ENCODE data around the gene ARHGAP24.

The ARHGAP24 gene

DNA sequence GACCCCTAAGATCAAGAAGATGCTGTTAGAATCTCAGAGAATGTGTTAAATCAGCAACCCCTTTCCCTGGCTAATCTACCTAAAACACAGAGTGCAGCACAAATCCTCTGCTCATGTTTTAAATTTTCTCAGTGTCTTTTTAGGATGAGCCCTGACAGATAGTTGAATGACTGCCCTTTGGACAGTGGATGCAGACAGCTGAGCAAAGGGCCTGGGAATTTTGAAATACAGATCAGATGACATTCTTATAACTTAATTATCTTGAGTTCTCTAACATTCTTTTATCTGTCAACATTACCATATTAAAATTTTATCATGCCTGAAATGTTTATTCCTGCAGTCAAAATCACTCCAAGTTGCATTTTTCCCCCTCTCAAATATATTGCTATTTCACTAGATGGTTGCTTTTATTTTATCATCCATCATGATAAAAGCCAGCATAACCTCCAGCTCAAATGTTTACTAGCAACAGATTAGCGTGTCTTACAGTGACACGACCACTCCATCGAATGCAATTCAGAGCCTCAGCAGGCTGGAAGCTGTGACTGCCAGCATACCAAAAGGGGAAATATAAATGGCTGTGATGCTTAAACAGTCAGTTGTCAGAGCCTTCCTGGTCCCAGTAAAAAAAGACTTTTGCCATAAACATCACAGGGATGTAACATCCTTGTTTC, 22.8 kb upstream of the ARHGAP24 start:
- Histone ChIP-seq H3K79me1 (ENCODE audit: low read length) (no peaks in the 10 kb centered on the region), H3K9ac (ENCODE audit: low read length) (no peak overlapping the region), H3K56ac (ENCODE audit: low read length) (no peak overlapping the region), H3K4ac (ENCODE audit: low read depth, low read length) (no peak overlapping the region), H2AK5ac (ENCODE audit: low read length) (no peak overlapping the region), H3K36me3 (ENCODE audit: control insufficient read depth, insufficient read depth, low read length) (no peaks in the 10 kb centered on the region), H3K18ac (ENCODE audit: low read length) (no peak overlapping the region), H3K4me2 (ENCODE audit: low read length) (no peak overlapping the region), H3K23ac (ENCODE audit: low read length) (no peak overlapping the region), H2BK5ac (ENCODE audit: low read length) (no peak overlapping the region), H3K4me3 (ENCODE audit: low read length) (no peak overlapping the region), H3K27ac (ENCODE audit: low read depth, low read length) (no peak overlapping the region), H3K79me2 (ENCODE audit: control insufficient read depth, insufficient read depth, low read length) (no peaks in the 10 kb centered on the region), H3K4me1 (ENCODE audit: control insufficient read depth, low read depth, low read length) (no peaks in the 10 kb centered on the region), H2BK15ac (replicated peaks; ENCODE audit: low read depth) (no peak overlapping the region), H4K8ac (ENCODE audit: low read depth, low read length) (no peak overlapping the region), H2BK120ac (ENCODE audit: low read depth, low read length) (no peak overlapping the region), H3K27me3 (ENCODE audit: insufficient read depth, low read length, poor library complexity) (no peaks in the 10 kb centered on the region), H4K5ac (ENCODE audit: low read length) (no peak overlapping the region)
- DNase-seq: no peak
- WGBS (ENCODE audit: extremely low coverage, insufficient coverage, low lambda C conversion rate): no CpG with 5 or more reads among the region's 3 CpGs

DNA sequence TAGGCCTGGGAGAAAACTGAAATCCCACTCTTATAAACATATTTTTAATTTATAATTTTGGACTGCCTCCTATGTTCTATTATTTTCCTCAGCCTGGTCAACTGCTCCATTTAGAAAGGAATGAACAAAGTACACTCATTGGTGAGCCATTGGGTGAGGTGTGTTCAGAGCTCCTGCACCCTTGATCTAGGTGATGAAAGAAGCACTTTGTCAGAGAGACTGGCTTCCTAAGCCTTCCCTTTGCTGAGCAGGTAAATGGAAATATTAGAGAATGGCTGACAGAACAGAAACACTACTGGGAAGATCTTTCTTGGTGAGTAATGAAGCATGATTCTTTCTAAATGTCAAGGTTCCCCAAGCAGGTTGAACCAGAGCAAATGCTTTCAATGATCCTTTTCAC, 19.0 kb upstream of the ARHGAP24 start:
- Histone ChIP-seq H3K4me2 (ENCODE audit: low read length) (no peak overlapping the region), H3K56ac (ENCODE audit: low read length) (no peak overlapping the region), H3K4me3 (ENCODE audit: low read length) (no peak overlapping the region), H3K23ac (ENCODE audit: low read length) (no peak overlapping the region), H4K5ac (ENCODE audit: low read length) (no peak overlapping the region), H2BK5ac (ENCODE audit: low read length) (no peak overlapping the region), H2BK120ac (ENCODE audit: low read depth, low read length) (no peak overlapping the region), H3K36me3 (ENCODE audit: control insufficient read depth, insufficient read depth, low read length) (no peaks in the 10 kb centered on the region), H3K18ac (ENCODE audit: low read length) (no peak overlapping the region), H3K79me1 (ENCODE audit: low read length) (no peaks in the 10 kb centered on the region), H2BK15ac (replicated peaks; ENCODE audit: low read depth) (no peak overlapping the region), H3K27me3 (ENCODE audit: insufficient read depth, low read length, poor library complexity) (no peaks in the 10 kb centered on the region), H3K4me1 (ENCODE audit: control insufficient read depth, low read depth, low read length) (no peaks in the 10 kb centered on the region), H3K9ac (ENCODE audit: low read length) (no peak overlapping the region), H3K4ac (ENCODE audit: low read depth, low read length) (no peak overlapping the region), H3K27ac (ENCODE audit: low read depth, low read length) (no peak overlapping the region), H2AK5ac (ENCODE audit: low read length) (no peak overlapping the region), H3K79me2 (ENCODE audit: control insufficient read depth, insufficient read depth, low read length) (no peaks in the 10 kb centered on the region), H4K8ac (ENCODE audit: low read depth, low read length) (no peak overlapping the region)
- DNase-seq: no peak

DNA sequence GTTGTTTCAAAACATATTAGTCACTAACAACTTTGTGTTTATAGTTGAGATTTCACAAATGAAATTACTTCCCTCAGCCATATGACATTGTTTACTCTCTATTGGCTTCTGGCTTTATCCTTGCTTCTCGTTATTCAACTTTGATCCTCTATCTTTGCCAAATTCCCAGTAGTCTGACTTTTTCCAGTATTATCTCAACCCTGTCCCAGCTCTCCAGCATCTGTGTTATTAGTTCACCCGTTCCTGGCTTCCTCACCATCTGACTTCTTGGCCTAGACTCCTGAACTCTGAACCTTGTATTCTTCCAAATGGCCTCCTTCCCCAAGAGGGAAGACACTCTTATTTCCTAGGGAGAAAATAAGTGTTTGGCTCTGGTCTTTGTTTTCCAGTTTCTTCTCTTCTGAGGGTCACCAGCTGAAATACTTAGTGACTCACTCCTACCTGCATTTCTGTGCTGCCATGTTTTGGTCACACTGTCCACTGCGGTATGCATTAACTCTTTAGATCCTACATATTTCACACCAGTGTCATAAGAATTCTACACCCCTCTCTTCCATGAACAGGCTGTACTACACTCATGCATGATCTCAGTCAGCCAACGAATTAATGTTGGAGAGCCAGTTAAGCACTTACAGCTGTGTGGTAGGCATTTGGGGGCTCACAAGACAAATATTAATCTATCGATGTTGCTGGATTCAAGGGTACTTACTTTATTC, 17.0 kb upstream of the ARHGAP24 start:
- no peaks in the 10 kb centered on the region for H3K79me1 ChIP-seq (ENCODE audit: low read length)
- no CpG with 5 or more reads among the region's 5 CpGs for WGBS (ENCODE audit: extremely low coverage, insufficient coverage, low lambda C conversion rate)
- no peaks in the 10 kb centered on the region for H3K79me2 ChIP-seq (ENCODE audit: control insufficient read depth, insufficient read depth, low read length)
- H3K4me1 ChIP-seq (ENCODE audit: control insufficient read depth, low read depth, low read length): no peaks in the 10 kb centered on the region
- no peaks in the 10 kb centered on the region for H3K36me3 ChIP-seq (ENCODE audit: control insufficient read depth, insufficient read depth, low read length)
- H3K4me2 ChIP-seq (ENCODE audit: low read length): no peak overlapping the region
- no peak overlapping the region for H3K56ac ChIP-seq (ENCODE audit: low read length)
- no peak overlapping the region for H3K27ac ChIP-seq (ENCODE audit: low read depth, low read length)
- H3K18ac ChIP-seq (ENCODE audit: low read length): no peak overlapping the region
- no peak overlapping the region for H2AK5ac ChIP-seq (ENCODE audit: low read length)
- no peak overlapping the region for H3K23ac ChIP-seq (ENCODE audit: low read length)
- H3K4me3 ChIP-seq (ENCODE audit: low read length): no peak overlapping the region
- H4K8ac ChIP-seq (ENCODE audit: low read depth, low read length): no peak overlapping the region
- no peak for DNase-seq
- no peak overlapping the region for H2BK120ac ChIP-seq (ENCODE audit: low read depth, low read length)
- H3K27me3 ChIP-seq (ENCODE audit: insufficient read depth, low read length, poor library complexity): no peaks in the 10 kb centered on the region
- no peak overlapping the region for H4K5ac ChIP-seq (ENCODE audit: low read length)
- H2BK15ac ChIP-seq (replicated peaks; ENCODE audit: low read depth): no peak overlapping the region
- no peak overlapping the region for H3K4ac ChIP-seq (ENCODE audit: low read depth, low read length)
- H3K9ac ChIP-seq (ENCODE audit: low read length): no peak overlapping the region
- no peak overlapping the region for H2BK5ac ChIP-seq (ENCODE audit: low read length)

GRCh38 chr4:85459736-85460135, 15.2 kb upstream of the ARHGAP24 start:
- no peak overlapping the region for H3K4me2 ChIP-seq (ENCODE audit: low read length)
- H2BK15ac ChIP-seq (replicated peaks; ENCODE audit: low read depth): no peak overlapping the region

DNA sequence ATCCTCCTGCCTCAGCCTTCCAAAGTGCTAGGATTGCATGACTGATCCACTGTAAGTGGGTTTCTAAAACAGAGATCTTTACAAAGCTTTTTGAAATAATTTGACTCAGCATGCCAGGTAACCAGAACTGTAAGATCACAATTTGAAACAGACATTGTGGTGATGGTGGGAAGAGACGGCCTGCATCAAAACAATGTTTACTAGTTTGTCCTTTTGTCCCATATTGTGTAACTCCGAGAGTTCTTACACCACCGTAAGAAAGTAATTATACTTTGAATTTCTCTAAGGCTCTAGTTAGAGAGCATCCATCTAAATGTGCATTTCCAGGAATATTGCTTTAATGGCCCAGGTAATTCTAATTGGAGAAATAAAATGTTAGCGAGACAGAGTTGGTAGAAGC, 594 bp upstream of the ARHGAP24 start:
- no peak overlapping the region for H3K18ac ChIP-seq (ENCODE audit: low read length)
- H2AK5ac ChIP-seq (ENCODE audit: low read length): no peak overlapping the region
- H3K56ac ChIP-seq (ENCODE audit: low read length): no peak overlapping the region
- peaks cover 3% of the 10 kb centered on the region for H3K4me1 ChIP-seq (ENCODE audit: control insufficient read depth, low read depth, low read length)
- peak overlapping the region; percentile 31 for H3K4me2 ChIP-seq (ENCODE audit: low read length)
- no CpG with 5 or more reads among the region's 4 CpGs for WGBS (ENCODE audit: extremely low coverage, insufficient coverage, low lambda C conversion rate)
- no peak overlapping the region for H3K27ac ChIP-seq (ENCODE audit: low read depth, low read length)
- H3K9ac ChIP-seq (ENCODE audit: low read length): no peak overlapping the region
- no peak overlapping the region for H4K8ac ChIP-seq (ENCODE audit: low read depth, low read length)
- no peak overlapping the region for H2BK120ac ChIP-seq (ENCODE audit: low read depth, low read length)
- no peak overlapping the region for H3K23ac ChIP-seq (ENCODE audit: low read length)
- DNase-seq: no peak
- H2BK5ac ChIP-seq (ENCODE audit: low read length): no peak overlapping the region
- no peaks in the 10 kb centered on the region for H3K79me1 ChIP-seq (ENCODE audit: low read length)
- no peaks in the 10 kb centered on the region for H3K79me2 ChIP-seq (ENCODE audit: control insufficient read depth, insufficient read depth, low read length)
- no peak overlapping the region for H3K4me3 ChIP-seq (ENCODE audit: low read length)
- H3K27me3 ChIP-seq (ENCODE audit: insufficient read depth, low read length, poor library complexity): no peaks in the 10 kb centered on the region
- H4K5ac ChIP-seq (ENCODE audit: low read length): no peak overlapping the region
- no peak overlapping the region for H2BK15ac ChIP-seq (replicated peaks; ENCODE audit: low read depth)
- no peaks in the 10 kb centered on the region for H3K36me3 ChIP-seq (ENCODE audit: control insufficient read depth, insufficient read depth, low read length)
- no peak overlapping the region for H3K4ac ChIP-seq (ENCODE audit: low read depth, low read length)

More at GRCh38 chr4:85459736-85460135, 15.2 kb upstream of the ARHGAP24 start:
- Histone ChIP-seq H3K27me3 (ENCODE audit: insufficient read depth, low read length, poor library complexity) (no peaks in the 10 kb centered on the region), H3K27ac (ENCODE audit: low read depth, low read length) (no peak overlapping the region), H3K4ac (ENCODE audit: low read depth, low read length) (no peak overlapping the region), H3K9ac (ENCODE audit: low read length) (no peak overlapping the region), H2BK5ac (ENCODE audit: low read length) (no peak overlapping the region), H4K8ac (ENCODE audit: low read depth, low read length) (no peak overlapping the region), H2BK120ac (ENCODE audit: low read depth, low read length) (no peak overlapping the region), H3K36me3 (ENCODE audit: control insufficient read depth, insufficient read depth, low read length) (no peaks in the 10 kb centered on the region), H3K79me1 (ENCODE audit: low read length) (no peaks in the 10 kb centered on the region), H3K79me2 (ENCODE audit: control insufficient read depth, insufficient read depth, low read length) (no peaks in the 10 kb centered on the region), H3K4me3 (ENCODE audit: low read length) (no peak overlapping the region), H3K4me1 (ENCODE audit: control insufficient read depth, low read depth, low read length) (no peaks in the 10 kb centered on the region), H2AK5ac (ENCODE audit: low read length) (no peak overlapping the region), H3K18ac (ENCODE audit: low read length) (no peak overlapping the region), H3K23ac (ENCODE audit: low read length) (no peak overlapping the region), H3K56ac (ENCODE audit: low read length) (no peak overlapping the region), H4K5ac (ENCODE audit: low read length) (no peak overlapping the region)
- DNase-seq: no peak
- no CpG with 5 or more reads among the region's 1 CpG for whole genome bisulfite sequencing (ENCODE audit: extremely low coverage, insufficient coverage, low lambda C conversion rate)

Measured in mesendoderm (in vitro differentiated cells).